Kidney epithelial cell (primary cell): Measurements from ENCODE around the gene PMEPA1. TPM values are rescaled to one million over a fixed set of nuclear protein-coding genes. Genes with fewer than 3 reads are reported as not detected.

Experiments
- DNase-seq: peaks from one replicate; pipeline ENCODE4 v3.0.0-alpha.2; 2010; ENCODE audit warnings: low read depth
- H3K27me3 ChIP-seq: 2 replicates; pipeline ENCODE4 v1.6.0; 2011; ENCODE audit warnings: low read length; ENCODE audit not compliant: control insufficient read depth, insufficient read depth
- H3K36me3 ChIP-seq: 2 replicates; pipeline ENCODE4 v1.5.1; 2011; ENCODE audit warnings: low read length; ENCODE audit not compliant: control insufficient read depth, insufficient read depth
- H3K4me3 ChIP-seq: 2 replicates; pipeline ENCODE4 v1.5.1; 2011; ENCODE audit warnings: low read depth, mild to moderate bottlenecking, control low read depth, low read length
- total RNA-seq: library from RNA; depleted of rRNA; stranded (reverse); fragments of >200 nt; gene quantifications from 2 replicates; pipeline ENCODE4 v1.2.3, GENCODE V29; 2015
- TF ChIP-seq, protein P1 (sequence below): IDR thresholded peaks from 2 replicates; pipeline ENCODE4 v1.5.1; 2011; ENCODE audit warnings: mild to moderate bottlenecking, moderate library complexity, low read length, control low read depth, inconsistent platforms; ENCODE audit not compliant: insufficient read depth, poor library complexity, severe bottlenecking

PMEPA1 gene
- total RNA-seq, 1 donor from 2014 or later: 244 TPM

GRCh38 chr20:57716901-57717300 is 7.1 kb upstream of the PMEPA1 start:
- Histone ChIP-seq H3K27me3 (no peaks in the 10 kb centered on the region), H3K36me3 (no peaks in the 10 kb centered on the region), H3K4me3 (no peak overlapping the region)
- TF ChIP-seq, protein P1, sequence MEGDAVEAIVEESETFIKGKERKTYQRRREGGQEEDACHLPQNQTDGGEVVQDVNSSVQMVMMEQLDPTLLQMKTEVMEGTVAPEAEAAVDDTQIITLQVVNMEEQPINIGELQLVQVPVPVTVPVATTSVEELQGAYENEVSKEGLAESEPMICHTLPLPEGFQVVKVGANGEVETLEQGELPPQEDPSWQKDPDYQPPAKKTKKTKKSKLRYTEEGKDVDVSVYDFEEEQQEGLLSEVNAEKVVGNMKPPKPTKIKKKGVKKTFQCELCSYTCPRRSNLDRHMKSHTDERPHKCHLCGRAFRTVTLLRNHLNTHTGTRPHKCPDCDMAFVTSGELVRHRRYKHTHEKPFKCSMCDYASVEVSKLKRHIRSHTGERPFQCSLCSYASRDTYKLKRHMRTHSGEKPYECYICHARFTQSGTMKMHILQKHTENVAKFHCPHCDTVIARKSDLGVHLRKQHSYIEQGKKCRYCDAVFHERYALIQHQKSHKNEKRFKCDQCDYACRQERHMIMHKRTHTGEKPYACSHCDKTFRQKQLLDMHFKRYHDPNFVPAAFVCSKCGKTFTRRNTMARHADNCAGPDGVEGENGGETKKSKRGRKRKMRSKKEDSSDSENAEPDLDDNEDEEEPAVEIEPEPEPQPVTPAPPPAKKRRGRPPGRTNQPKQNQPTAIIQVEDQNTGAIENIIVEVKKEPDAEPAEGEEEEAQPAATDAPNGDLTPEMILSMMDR: no peak
- DNase-seq: no peak

- H3K4me3 ChIP-seq: no peak overlapping the region
These were observed 6.4 kb upstream of the PMEPA1 start for GRCh38 chr20:57716202-57716601.

DNA sequence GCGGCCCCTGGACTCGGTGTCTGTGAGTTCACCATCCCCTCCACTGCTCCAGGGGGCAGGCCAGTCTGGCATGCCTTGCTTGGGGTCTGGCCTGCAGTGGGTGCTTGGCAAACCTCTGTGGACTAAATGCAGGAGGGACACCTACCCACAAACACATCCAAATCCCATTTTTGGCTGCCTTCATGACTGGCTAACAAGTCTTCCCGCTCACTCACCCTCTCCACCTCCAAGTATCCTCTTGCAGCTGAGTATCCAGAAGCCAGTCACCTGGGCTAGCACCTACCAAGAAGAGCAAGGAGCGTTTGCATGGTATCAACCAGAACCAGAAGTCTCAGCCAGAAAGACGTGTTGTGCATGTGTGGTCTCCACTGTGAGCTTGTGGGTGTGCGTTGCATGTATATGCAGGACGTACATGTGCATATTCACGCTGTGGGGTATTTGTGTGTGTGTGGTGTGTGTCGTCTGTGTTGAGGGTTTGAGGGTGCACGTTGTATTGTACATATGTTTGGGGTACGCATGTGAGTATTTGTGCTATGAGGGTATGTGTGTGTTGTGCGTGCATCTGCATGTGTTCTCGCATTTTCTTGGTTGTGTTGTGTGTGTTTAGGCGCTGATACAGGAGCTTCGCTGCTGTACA is 5.6 kb upstream of the PMEPA1 start:
- Histone ChIP-seq H3K36me3 (no peaks in the 10 kb centered on the region), H3K27me3 (no peaks in the 10 kb centered on the region), H3K4me3 (no peak overlapping the region)
- TF ChIP-seq, protein P1: no peak
- DNase-seq: no peak

More at GRCh38 chr20:57716202-57716601, 6.4 kb upstream of the PMEPA1 start:
- DNase-seq: no peak
- TF ChIP-seq, protein P1: no peak
- Histone ChIP-seq H3K27me3 (no peaks in the 10 kb centered on the region), H3K36me3 (no peaks in the 10 kb centered on the region)

DNA sequence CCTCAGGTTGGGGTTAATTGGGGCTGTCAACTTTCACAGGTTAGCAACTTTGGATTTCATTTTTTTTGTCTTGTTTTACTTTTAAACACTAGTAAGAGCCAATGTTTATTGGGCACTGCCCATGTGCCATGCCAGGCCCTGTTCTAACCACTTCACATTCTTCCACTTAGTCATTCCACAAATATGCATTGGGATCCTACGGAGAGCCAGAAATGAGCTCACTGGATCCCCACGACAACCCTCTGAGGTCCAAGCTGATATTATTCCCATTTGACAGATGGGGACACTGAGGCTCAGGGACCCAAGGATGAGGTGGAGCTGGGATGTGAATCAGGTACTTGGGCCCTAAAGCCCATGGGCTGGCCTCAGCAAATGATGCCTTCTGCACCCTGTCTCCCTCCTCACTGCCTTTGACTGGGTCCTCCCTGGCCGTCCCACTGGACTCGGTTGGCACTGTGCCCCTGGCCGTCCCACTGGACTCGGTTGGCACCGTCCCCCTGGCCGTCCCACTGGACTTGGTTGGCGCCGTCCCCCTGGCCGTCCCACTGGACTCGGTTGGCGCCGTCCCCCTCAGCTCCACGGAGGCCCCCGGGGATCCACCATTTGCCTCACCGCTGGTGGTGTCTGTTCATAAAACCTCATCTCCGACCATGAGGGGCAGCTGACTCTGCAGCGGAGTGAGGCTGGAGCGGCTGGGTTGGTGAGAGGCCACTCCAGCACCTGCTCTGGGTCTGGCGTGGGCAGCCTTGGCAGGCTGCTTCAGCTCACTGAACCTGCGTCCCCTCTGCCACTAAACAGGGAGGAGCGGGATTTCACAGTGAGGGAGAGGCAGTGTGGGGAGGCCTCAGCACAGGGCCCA is 4.8 kb upstream of the PMEPA1 start:
- no peaks in the 10 kb centered on the region for H3K36me3 ChIP-seq
- no peak overlapping the region for H3K4me3 ChIP-seq
- no peaks in the 10 kb centered on the region for H3K27me3 ChIP-seq
- TF ChIP-seq, protein P1: no peak
- DNase-seq: no peak

GRCh38 chr20:57713951-57714350 is 4.1 kb upstream of the PMEPA1 start:
- no peak overlapping the region for H3K4me3 ChIP-seq
- no peaks in the 10 kb centered on the region for H3K27me3 ChIP-seq
- DNase-seq: no peak
- H3K36me3 ChIP-seq: no peaks in the 10 kb centered on the region
- TF ChIP-seq, protein P1: no peak
